ENCODE results near the gene RAB25.
"Not testable (repeated sequence)": the region's sequence is repeated elsewhere in the genome, so short reads cannot be mapped to it uniquely, and the experiment has no call there.

Gene RAB25

DNA sequence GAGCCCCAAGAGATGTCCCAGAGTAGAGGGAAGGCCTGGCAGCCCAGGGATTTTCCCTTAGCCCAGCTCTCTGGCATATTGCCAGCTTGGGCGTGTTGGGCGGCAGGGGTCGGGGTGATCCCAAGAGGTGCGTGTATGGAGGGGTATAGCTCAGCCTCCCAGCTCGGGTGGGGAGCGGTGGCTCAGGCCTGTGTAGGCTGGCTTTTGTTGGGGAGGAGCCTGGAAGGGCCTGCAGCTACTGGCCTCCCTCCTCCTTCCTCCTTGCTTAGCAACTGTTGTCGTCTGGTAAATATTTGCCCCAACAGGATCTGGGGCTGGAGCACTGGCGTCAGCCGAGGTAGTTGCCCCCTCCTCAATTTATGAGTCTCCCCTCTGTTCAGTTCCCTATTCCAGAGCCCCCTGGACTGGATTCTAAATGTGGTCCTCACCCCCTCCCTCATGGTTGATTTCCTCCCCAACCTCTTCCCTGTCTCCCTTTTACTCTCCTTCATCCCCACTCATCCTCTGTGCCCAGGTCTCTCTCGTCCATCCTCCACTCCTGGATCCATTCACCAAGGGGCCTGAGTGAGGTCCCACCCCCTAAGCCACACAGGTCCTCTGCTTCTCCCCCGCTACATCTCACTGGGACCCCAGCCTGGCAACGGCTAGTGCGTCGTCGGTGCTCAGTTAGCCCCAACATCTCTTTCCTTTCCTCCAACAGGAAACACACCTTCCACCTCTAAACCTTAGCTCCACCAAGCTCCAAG is 43.3 kb downstream of the RAB25 start:
- FAIRE-seq, result no peak

DNA sequence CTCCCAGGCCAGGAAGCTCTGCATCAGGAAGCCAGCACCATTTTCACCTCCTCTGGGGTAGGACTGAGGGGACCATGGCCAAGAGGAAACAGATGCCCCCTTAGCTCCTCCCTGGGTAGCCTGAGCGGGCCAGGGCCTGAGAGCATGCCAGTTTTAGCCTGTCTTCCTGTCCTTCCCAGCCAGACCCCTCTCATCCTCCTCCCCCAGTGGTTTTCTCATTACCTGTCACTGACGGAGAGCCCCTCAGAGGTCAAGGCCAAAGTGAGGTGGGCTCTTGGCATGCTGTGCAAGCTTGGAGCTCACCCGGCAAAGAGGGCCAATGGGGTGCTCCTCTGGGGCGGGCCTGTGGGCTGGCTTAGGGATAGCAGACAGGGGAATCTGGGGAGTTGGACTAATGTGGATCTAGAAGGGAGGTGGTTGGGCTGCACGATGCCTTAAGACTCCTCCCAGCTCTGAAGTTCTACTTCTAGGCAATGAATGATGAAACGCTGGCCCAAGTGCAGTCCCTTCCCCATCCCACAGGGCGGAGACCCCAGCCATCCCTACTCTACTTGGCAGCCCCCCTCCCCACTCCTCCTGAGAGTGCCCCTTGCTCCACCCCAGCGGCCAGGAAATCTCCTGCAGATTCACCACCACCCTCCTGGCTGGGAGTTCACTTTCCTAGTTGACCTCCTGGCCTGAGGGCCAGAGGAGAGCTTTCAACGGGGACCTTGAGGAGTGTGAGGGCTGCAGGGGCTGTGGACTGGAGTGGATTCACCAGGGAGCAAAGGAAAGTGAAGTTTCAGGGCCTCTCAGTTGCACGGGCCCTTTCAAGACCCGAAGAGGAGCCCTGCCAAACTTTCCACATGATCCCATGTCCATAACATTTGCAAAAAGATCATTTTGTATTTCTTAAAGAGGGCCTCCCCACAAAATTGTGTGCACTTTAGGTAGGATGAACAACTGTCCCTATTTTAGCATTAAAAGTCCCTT is 44.2 kb downstream of the RAB25 start:
- no peak for FAIRE-seq

DNA sequence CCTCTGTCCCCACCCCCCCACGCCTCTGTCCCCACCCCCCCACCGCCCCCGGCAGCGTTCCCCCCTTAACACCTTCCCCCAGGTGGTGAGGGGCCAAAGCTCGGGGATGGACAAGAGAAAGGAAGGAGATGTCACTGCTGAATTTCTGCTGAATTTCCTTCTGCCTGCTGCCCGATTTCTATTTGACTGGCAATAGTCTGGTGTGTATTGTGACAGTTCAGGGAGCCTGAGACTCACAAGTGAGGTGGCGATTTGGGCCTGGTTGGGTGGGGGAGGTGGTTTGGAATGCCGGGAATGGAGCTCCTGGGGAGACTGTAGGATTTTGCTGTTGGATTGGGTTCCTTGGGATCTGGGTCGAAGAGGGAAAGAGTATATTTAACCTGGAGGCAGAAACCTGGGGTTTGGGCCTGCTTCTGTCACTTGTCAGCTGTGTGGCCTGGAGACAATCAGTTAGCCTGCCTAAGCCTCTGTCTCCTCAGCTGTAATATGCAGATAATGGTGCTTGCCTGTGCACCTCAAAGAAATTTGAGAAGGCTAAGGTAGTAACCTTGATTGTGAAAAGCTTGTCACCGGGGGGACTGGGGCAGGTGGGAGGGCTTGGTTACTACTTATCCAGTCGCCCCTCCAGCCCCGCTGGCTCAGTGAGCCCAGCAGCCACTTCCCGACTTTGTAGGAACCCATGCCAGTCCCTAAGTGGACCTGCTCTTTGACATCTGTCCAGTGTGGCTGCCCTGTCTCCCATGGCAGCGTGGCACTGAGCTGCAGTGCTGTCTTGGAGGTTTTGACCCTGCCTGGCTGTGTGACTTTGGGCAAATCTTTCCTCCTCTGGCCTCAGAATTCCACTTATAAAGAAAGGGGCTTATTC is 45.9 kb downstream of the RAB25 start:
- no peak for FAIRE-seq

DNA sequence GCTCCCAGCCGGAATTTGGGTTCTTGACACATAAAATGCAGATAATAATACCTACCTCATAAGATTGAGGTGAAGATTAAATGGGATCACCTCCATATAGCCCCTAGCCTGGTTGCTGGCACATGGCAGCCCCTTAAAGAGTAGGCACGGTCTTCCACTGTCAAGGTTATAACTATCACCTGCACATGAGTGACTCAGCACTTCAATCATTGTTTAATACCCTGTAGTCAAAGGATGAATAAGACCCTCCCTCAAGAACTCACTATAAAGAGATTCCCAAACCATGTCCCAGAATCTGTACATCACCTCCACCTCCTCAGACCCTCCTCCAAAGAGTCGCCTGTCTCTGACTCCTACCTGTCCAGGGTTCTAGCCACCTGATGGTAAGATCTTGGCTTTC is 47.1 kb downstream of the RAB25 start:
- FAIRE-seq, result no peak

DNA sequence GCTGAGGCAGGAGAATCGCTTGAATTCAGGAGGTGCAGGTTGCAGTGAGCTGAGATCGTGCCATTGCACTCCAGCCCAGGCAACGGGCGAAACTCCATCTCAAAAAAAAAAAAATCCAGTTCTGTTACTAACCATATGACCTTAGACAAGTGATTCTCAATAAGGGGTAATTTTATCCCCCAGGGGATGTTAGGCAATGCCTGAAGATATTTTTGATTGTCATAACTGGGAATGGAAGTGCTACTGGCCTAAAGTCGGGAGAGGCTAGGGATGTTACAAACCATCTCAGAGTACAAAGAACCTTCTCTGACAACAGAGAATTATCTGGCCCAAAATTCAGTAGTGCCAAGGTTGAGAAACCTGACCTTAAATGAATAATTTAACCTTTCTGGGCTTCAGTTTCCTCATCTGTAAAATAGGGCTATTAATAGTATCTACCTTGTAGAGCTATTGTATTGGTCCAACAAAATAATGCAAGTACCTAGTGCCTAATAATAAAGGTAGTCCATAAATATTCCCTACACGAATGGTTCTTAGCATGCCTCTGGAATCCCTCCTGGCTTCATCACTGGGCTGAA is 47.8 kb downstream of the RAB25 start:
- FAIRE-seq, result no peak

- no peak for FAIRE-seq
Observed at GRCh38 chr1:156110252-156110651, 49.3 kb downstream of the RAB25 start.

- no peak for FAIRE-seq
Observed at GRCh38 chr1:156111355-156111962, 50.5 kb downstream of the RAB25 start.

DNA sequence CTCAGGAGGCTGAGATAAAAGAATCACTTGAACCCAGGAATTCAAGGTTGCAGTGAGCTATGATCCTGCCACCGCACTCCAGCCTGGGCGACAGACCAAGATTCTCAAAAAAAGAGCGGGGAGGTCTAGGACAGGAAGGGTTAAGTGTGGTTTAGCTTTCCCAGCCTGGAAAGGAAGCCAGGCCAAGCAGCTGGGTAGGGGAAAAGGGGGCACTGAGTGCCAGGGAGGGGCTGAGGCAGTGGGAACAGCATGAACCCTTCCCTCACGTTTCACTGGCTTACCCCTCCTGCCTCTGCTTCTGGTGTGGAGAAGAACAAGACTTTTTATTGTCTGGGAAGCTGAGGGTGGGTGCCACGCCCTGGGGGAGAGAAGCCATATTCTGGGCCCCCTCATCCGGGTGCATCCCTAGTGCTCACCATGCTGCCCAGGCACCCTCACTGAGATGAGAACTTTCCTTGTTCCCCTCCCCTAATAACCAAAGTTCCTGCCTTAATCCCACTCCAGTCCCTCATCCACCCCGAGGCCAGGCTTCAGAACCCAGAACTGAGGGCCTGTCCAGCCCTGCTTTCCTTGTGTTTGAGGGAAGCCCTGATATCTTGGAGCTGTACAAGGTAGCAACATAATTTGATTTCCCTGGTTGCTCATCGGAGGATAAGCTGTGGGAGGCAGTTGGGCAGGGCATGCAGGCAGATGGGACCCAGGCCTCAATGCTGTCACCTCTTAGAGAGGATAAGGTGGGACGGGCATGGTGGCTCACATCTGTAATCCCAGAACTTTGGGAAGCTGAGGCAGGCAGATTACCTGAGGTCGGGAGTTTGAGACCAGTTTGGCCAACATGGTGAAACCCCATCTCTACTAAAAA is 51.5 kb downstream of the RAB25 start:
- FAIRE-seq, result no peak

DNA sequence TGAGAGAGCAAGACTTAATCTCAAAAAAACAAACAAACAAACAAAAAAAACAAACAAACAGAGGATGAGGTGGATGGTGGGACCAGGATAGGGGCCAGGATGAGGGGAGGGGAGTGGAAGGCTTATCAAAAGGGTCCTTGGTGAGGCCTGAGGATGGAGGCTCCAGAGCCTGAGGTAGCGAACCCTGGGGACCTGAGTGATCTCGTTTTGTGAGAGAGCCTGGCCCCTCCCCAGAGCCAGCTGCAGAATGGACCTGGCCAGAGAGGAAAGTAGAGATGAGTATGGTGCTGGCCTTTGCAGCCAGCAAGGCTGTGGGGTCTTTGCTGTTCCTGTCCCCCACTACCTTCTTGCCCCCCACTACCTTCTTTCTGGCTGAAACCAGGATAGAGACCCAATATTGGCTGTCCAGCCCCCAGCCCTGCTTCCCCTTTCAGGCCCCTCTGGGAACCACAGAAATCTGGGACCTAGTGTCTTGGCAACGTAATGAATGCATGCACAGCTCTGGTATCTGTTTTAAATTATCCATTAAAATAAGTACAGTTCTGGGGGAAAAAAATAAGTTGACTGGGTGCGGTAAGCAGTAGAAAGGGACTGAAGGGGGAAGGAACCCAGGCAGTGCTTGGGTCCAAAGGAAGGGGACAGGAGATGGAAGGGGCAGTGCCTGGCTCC is 52.5 kb downstream of the RAB25 start:
- no peak for FAIRE-seq

DNA sequence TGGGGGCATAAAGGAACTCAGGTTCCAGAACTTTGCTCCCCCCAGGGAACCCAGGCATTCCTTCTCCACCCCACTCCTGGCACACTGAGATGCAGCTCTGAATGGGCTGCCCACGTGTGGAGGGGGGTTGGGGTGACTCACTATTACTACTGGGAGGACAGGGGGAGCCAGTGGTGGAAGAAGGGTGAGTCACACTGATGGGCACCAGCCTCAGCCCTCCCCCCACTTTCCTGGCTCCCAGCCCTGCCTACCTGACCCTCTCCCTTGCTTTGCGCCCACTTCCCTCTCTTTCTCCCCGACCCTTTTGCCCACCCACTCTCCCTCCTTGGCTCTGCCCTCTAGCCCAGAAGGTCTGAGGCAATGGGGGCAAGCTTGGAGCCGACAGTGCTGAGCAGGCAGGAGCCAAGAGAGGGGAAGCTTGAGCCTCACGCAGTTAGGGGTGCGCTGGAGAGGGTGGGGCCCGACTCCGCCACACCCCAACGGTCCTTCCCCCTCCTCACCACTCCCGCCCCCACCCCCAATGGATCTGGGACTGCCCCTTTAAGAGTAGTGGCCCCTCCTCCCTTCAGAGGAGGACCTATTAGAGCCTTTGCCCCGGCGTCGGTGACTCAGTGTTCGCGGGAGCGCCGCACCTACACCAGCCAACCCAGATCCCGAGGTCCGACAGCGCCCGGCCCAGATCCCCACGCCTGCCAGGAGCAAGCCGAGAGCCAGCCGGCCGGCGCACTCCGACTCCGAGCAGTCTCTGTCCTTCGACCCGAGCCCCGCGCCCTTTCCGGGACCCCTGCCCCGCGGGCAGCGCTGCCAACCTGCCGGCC is 53.4 kb downstream of the RAB25 start, which contains the start of gene LMNA:
TSS of gene LMNA (plus strand) at position 611 of the 818 bp plus-strand sequence. CDS start 208 bp downstream, outside the sequence.
- FAIRE-seq, result no peak

DNA sequence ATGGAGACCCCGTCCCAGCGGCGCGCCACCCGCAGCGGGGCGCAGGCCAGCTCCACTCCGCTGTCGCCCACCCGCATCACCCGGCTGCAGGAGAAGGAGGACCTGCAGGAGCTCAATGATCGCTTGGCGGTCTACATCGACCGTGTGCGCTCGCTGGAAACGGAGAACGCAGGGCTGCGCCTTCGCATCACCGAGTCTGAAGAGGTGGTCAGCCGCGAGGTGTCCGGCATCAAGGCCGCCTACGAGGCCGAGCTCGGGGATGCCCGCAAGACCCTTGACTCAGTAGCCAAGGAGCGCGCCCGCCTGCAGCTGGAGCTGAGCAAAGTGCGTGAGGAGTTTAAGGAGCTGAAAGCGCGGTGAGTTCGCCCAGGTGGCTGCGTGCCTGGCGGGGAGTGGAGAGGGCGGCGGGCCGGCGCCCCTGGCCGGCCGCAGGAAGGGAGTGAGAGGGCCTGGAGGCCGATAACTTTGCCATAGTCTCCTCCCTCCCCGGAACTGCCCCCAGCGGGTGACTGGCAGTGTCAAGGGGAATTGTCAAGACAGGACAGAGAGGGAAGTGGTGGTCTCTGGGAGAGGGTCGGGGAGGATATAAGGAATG is 54.1 kb downstream of the RAB25 start:
- FAIRE-seq, result no peak

DNA sequence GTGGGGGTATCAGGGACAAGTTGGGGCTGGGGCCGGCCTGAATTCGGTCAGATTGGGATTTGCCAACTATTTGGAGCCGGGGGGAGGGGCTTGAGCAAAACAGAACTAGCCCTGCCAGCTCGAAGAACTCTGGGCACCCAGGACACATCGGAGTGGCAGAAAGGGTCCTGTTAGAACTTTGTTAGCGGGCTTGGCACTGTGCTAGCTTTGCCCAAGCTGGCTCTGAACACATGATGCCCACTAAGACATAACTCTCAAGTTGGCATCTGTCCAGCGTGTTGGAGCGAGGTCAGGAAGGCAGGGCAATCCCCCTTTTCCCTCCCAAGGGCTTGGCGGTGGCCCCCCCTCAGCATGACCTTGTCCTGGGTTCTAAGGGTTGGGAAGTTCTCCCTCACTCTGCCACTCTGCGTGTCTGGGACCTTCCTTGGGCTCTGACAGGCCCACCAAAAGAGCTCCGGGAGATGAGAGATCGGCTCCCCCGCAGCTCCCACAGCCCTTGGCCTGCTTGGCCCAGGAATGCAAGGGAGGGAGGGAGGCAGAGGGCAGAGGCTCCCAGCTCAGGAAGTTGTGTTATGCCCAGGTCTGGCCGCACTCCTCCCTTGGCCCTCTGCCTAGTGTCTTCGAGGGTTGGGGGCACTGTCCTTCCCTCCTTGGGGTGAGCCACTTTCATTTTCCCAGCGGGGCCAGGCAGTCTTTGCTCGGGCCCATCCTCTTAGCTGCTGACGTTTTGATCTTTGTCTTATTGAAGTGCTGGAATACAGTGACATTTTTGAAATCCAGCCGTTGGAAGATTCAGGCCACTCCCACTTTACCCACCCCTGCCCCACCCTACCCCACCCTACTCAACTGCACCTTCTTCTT is 54.8 kb downstream of the RAB25 start:
- FAIRE-seq, result no peak

DNA sequence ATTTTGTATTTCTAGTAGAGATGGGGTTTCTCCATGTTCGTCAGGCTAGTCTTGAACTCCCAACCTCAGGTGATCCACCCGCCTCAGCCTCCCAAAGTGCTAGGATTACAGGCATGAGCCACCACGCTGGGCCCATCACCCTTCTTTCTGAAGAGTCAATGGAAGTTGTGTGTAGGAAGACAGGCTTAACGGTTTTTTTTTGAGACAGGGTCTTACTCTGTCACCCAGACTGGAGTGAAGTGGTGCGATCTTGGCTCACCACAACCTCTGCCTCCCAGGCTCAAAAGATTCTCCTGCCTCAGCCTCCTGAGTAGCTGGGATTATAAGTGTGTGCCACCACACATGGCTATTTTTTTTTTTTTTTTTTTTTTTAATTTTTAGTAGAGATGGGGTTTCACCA is 55.8 kb downstream of the RAB25 start:
- FAIRE-seq, result not testable (repeated sequence)

DNA sequence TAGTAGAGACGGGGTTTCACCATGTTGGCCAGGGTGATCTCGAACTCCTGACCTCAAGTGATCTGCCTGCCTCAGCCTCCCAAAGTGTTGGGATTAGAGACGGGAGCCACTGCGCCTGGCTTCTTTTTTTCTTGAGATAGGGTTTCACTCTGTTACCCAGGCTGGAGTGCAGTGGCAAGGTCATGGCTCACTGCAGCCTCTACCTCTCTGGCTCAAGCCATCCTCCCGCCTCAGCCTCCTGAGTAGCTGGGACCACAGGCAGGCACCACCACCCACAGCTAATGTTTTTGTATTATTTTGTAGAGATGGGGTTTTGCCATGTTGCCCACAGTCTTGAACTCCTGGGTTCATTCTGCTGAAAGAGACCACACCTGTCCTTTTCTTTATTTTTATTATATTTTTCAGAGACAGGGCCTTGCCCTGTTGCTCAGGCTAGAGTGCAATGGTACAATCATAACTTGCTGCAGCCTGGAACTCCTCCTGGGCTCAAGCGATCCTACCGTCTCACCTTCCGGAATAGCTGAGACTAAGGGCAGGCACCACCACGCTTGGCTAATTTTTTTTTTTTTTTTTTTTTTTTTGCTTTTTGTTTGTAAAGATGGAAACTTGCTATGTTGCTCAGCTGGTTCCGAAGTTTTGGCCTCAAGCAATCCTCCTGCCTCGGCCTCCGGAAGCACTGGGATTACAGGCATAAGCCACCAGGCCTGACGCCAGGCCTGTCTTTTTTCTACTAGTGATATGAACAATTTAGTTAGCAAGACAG is 56.6 kb downstream of the RAB25 start:
- FAIRE-seq, result no peak

DNA sequence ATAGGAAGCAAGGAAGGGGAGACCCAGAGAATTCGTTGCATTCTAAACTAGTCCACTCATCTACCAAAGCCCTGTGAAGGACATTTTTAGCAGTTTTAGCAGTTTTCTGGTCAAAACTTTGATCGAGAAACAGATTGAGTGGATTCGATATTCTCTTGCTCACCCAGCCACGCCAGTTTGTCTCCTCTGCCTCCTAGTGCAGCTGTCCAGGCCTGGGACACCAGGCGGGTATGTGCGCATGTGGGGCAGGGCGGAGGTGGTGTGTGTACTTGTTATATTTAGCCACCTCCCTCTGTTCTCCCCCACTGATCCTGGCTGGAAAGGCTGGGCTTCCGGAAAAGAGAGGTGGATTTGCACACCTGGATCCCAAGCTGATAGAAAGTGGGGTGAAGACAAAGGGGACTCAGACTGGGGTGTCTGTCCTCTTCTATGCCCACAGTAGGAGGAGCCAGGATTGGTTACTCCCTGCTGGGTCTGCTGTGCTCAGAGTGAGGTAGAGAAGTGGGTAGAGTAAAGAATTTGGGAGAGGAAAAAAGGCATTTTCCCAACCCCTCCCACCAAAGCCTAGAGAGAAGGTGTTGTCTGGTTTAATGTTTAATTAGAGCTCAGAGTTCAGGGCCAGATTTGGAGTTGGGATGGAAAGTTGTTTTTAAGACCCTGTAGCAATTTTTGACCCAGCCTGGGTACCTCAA is 57.4 kb downstream of the RAB25 start:
- FAIRE-seq, result no peak

- FAIRE-seq, result no peak
Observed at GRCh38 chr1:156119503-156120209, 58.7 kb downstream of the RAB25 start.
